HFFc6 (cell line): ENCODE measurements around the gene LBX1. TPM values are rescaled to one million over a fixed set of nuclear protein-coding genes. Genes with fewer than 3 reads are reported as not detected.

Experiments used
- DNase-seq: peaks from one replicate; pipeline ENCODE4 v3.0.0-alpha.2; 2018
- H3K27ac Mint-ChIP-seq: 2 replicates; pipeline ENCODE4 v1.8.0; 2020; ENCODE audit warnings: mild to moderate bottlenecking, mixed read lengths
- H3K27me3 Mint-ChIP-seq: 2 replicates; pipeline ENCODE4 v1.8.0; 2021; ENCODE audit warnings: mild to moderate bottlenecking, moderate library complexity, mixed read lengths; ENCODE audit not compliant: insufficient read depth
- H3K36me3 Mint-ChIP-seq: 2 replicates; pipeline ENCODE4 v1.8.0; 2021; ENCODE audit warnings: low read depth, mixed read lengths
- H3K4me1 Mint-ChIP-seq: 2 replicates; pipeline ENCODE4 v1.8.0; 2020; ENCODE audit warnings: low read depth, mixed read lengths
- H3K4me3 Mint-ChIP-seq: 2 replicates; pipeline ENCODE4 v1.8.0; 2020; ENCODE audit warnings: mild to moderate bottlenecking, moderate library complexity, mixed read lengths
- H3K9me3 Mint-ChIP-seq: 2 replicates; pipeline ENCODE4 v1.8.0; 2020; ENCODE audit warnings: mild to moderate bottlenecking, mixed read lengths
- total RNA-seq, 6 experiments: library from RNA; stranded (reverse); fragmentation: NEBNext Ultra II Directional; extraction: Animal tissue kit (Norgen Biotek cat#: 25700); gene quantifications; 2 replicates in 1 of 6; 3 replicates in 5 of 6; pipeline ENCODE4 v1.2.3, GENCODE V29; 2021
- TF ChIP-seq, protein P1 (sequence below): fragments of 200-600 bp; sonication (generic); IDR thresholded peaks from 2 replicates; pipeline ENCODE4 v1.5.0; 2021; ENCODE audit warnings: antibody characterized with exemption, mild to moderate bottlenecking

LBX1 gene
- total RNA-seq, 6 experiments from 2014 or later = not detected

GRCh38 chr10:101261702-101262101 lies 32.4 kb upstream of the LBX1 start:
- no peaks in the 10 kb centered on the region for H3K36me3 Mint-ChIP-seq
- H3K4me1 Mint-ChIP-seq = no peaks in the 10 kb centered on the region
- no peak overlapping the region for H3K4me3 Mint-ChIP-seq
- peaks cover 24% of the 10 kb centered on the region for H3K27me3 Mint-ChIP-seq
- no peaks in the 10 kb centered on the region; the same call in 1 of the 2 replicates for H3K9me3 Mint-ChIP-seq
- H3K27ac Mint-ChIP-seq = no peak overlapping the region
- DNase-seq = no peak
- TF ChIP-seq, protein P1, sequence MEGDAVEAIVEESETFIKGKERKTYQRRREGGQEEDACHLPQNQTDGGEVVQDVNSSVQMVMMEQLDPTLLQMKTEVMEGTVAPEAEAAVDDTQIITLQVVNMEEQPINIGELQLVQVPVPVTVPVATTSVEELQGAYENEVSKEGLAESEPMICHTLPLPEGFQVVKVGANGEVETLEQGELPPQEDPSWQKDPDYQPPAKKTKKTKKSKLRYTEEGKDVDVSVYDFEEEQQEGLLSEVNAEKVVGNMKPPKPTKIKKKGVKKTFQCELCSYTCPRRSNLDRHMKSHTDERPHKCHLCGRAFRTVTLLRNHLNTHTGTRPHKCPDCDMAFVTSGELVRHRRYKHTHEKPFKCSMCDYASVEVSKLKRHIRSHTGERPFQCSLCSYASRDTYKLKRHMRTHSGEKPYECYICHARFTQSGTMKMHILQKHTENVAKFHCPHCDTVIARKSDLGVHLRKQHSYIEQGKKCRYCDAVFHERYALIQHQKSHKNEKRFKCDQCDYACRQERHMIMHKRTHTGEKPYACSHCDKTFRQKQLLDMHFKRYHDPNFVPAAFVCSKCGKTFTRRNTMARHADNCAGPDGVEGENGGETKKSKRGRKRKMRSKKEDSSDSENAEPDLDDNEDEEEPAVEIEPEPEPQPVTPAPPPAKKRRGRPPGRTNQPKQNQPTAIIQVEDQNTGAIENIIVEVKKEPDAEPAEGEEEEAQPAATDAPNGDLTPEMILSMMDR = no peak

DNA sequence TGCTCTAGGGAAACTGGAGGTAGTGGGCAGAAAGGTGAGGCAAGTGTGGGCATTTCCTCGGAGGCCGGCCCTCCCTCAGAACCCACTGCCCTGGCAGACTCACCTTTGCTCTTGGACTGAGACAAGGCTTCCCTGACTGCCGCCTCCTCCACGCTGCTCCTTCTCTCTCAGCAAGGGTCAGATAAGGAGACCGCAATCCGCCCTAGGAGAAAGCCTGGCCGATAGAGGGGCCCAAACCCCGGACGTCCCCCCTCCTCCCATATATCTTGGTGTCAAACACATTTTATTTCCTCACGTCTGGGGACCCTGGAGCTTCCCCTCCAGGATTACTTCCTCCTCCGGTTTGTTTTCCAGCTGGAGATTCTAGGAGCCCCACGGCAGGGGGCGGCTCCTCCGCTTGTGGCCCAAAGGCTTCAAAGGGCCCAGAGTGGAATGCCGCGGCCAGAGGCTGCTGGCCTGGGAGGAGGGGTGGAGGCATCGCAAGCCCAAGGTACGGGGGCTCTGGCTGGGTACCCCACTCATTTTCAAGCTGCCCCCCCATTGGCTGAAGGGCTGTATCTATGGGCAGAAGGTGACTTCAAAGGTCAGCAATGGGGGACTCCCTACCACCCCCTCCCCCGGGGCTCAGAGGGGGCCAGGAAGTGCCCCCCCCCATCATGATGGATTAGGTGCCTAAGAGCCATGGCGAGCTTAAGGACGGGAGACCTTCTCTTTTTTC lies 31.7 kb upstream of the LBX1 start:
- Mint-ChIP-seq H3K4me1 (no peaks in the 10 kb centered on the region), H3K4me3 (no peak overlapping the region)

DNA sequence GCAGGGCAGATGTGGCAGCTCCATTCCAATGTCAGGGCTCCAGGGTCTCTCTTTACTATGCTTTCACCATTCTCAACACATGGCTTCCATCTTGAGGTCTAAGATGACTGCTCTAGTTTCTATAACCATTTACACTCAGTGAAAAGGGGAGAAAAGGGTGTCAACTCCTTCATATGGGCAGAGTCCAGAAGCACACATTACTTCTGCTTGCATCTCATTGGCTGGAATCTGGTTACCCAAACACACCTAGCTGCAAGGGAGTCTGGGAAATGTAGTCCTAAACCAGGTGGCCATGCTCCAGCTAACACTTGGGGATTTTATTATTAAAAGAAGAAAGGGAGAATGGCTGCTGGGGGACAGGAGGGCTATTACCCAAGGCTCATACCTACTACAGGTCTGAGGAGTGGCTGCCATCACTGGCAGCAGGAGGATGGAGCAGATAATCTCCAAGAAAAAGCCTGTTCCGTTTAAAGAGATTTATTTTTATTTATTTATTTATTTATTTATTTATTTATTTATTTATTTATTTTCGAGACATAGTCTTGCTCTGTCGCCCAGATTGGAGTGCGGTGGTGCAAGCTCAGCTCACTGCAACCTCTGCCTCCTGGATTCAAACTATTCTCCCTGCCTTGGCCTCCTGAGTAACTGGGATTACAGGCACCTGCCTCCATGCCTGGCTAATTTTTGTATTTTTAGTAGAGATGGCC lies 29.1 kb upstream of the LBX1 start:
- DNase-seq = no peak
- TF ChIP-seq, protein P1 = no peak
- no peaks in the 10 kb centered on the region; the same call in 1 of the 2 replicates for H3K9me3 Mint-ChIP-seq
- no peaks in the 10 kb centered on the region for H3K36me3 Mint-ChIP-seq
- no peaks in the 10 kb centered on the region for H3K4me1 Mint-ChIP-seq
- no peak overlapping the region for H3K4me3 Mint-ChIP-seq
- H3K27me3 Mint-ChIP-seq = peaks cover 49% of the 10 kb centered on the region
- H3K27ac Mint-ChIP-seq = no peak overlapping the region

More for the DNA sequence above, 31.7 kb upstream of the LBX1 start:
- TF ChIP-seq, protein P1 = no peak
- Mint-ChIP-seq H3K27me3 (peaks cover 29% of the 10 kb centered on the region), H3K27ac (no peak overlapping the region), H3K9me3 (no peaks in the 10 kb centered on the region; the same call in 1 of the 2 replicates), H3K36me3 (no peaks in the 10 kb centered on the region)
- DNase-seq = no peak

GRCh38 chr10:101257491-101257890 lies 28.2 kb upstream of the LBX1 start:
- no peak for DNase-seq
- H3K4me3 Mint-ChIP-seq = no peak overlapping the region
- H3K4me1 Mint-ChIP-seq = no peaks in the 10 kb centered on the region
- H3K36me3 Mint-ChIP-seq = no peaks in the 10 kb centered on the region
- TF ChIP-seq, protein P1 = no peak
- H3K27ac Mint-ChIP-seq = no peak overlapping the region
- peaks cover 48% of the 10 kb centered on the region for H3K27me3 Mint-ChIP-seq
- H3K9me3 Mint-ChIP-seq = no peaks in the 10 kb centered on the region; the same call in 1 of the 2 replicates

DNA sequence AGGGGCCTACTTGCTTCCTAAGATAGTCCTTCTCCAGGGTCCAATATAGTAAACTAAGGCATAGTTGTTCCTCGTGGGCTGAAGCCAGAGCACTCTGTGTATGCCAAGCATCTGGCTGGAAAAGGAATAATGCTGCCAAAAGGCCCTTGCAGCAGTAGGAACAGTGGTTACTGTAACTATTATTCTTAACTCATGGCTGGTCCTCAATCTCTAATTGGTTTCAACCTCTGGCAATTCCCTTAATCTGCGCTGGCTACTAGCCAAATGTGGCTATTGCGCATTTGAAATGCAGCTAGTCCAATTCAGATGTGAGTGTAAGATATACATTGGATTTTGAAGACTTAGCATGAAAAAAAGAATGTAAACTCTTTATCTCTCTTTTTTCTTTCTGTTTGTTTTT lies 27.8 kb upstream of the LBX1 start:
- H3K9me3 Mint-ChIP-seq = no peaks in the 10 kb centered on the region; the same call in 1 of the 2 replicates
- no peak overlapping the region for H3K27ac Mint-ChIP-seq
- H3K4me1 Mint-ChIP-seq = no peaks in the 10 kb centered on the region
- no peak for DNase-seq
- TF ChIP-seq, protein P1 = no peak
- no peaks in the 10 kb centered on the region for H3K36me3 Mint-ChIP-seq
- H3K27me3 Mint-ChIP-seq = peaks cover 48% of the 10 kb centered on the region
- H3K4me3 Mint-ChIP-seq = no peak overlapping the region
